AG04450 (cell line): ENCODE data around the gene PKD2. TPM values are rescaled to one million over a fixed set of nuclear protein-coding genes. Genes with fewer than 3 reads are reported as not detected.

Experiments used
- CTCF ChIA-PET: fragments of 300-600, 350-600 bp; formaldehyde crosslinking; extraction: SDS; loops from one replicate; lab custom pipeline; 2022; ENCODE audit warnings: antibody characterized with exemption, inconsistent platforms; lab: Charles Lee
- POLR2A ChIA-PET: fragments of 350-600 bp; formaldehyde crosslinking; extraction: SDS; loops from one replicate; lab custom pipeline; 2021; ENCODE audit warnings: antibody characterized with exemption, inconsistent platforms; lab: Yijun Ruan, JAX
- DNase-seq: peaks from one replicate; pipeline ENCODE4 v3.0.0-alpha.2; 2011; ENCODE audit warnings: low read depth, low spot score
- H3K27ac ChIP-seq: one replicate; pipeline ENCODE4 v1.5.1; 2012; ENCODE audit warnings: low read depth, low read length, control low read depth
- H3K27me3 ChIP-seq: one replicate; pipeline ENCODE4 v1.6.0; 2012; ENCODE audit warnings: low read length; ENCODE audit not compliant: control insufficient read depth, insufficient read depth
- H3K4me3 ChIP-seq: 2 replicates; pipeline ENCODE4 v1.5.1; 2011; ENCODE audit warnings: mild to moderate bottlenecking, low read depth, low read length, control low read depth
- H3K9me3 ChIP-seq: 2 replicates; pipeline ENCODE4 v1.5.1; 2012; ENCODE audit warnings: low read length; ENCODE audit not compliant: control insufficient read depth, insufficient read depth
- CTCF ChIP-seq: IDR thresholded peaks from 2 replicates; pipeline ENCODE4 v1.5.1; 2011; ENCODE audit warnings: low read depth, low read length, control low read depth, inconsistent platforms
- polyA minus RNA-seq: library from RNA; depleted of rRNA, polyadenylated mRNA; stranded (reverse); fragments of >200 nt; gene quantifications from 2 replicates; pipeline ENCODE4 v1.2.3, GENCODE V29; 2011; rRNA and poly(A)+ RNA removed
- polyA plus RNA-seq: library from polyadenylated mRNA; depleted of rRNA; stranded (reverse); fragments of >200 nt; gene quantifications from 2 replicates; pipeline ENCODE4 v1.2.3, GENCODE V29; 2011; rRNA removed

Gene PKD2
- polyA plus RNA-seq (46.3 and 65.1 TPM in 2 replicates), polyA minus RNA-seq (64.8 and 84.3 TPM in 2 replicates)

GRCh38 chr4:88007304-88008121, at the start of gene PKD2:
Gene PKD2, plus strand, starts transcription at chr4:88007635. Its CDS starts 99 bp downstream, at chr4:88007734.
- Histone ChIP-seq H3K27me3 (no peaks in the 10 kb centered on the region), H3K27ac (peak within 1 kb of the TSS; percentile 33), H3K9me3 (no peaks in the 10 kb centered on the region), H3K4me3 (peak within 1 kb of the TSS; percentile 81)
- ChIA-PET CTCF (interaction anchor here (1.1 kb wide), 1 partner anchor 33 kb away, joined by 5 read pairs; no protein-coding TSS in a partner anchor), POLR2A (interaction anchor here (0.7 kb wide), 1 partner anchor 11 kb away, joined by 3 read pairs; no protein-coding TSS in a partner anchor)
- no peak for TF ChIP-seq CTCF
- no peak for DNase-seq

- no peaks in the 10 kb centered on the region; the same call in 1 of the 2 replicates for H3K9me3 ChIP-seq
- DNase-seq: no peak
- ChIA-PET POLR2A (no interaction called here), CTCF (interaction anchor here (0.7 to 5.3 kb wide), 4 partner anchors 9 to 553 kb away, joined by 3 to 39 read pairs (median 4); no protein-coding TSS in a partner anchor)
- H3K4me3 ChIP-seq: no peak overlapping the region
- no peak overlapping the region for H3K27ac ChIP-seq
- H3K27me3 ChIP-seq: peaks cover 2% of the 10 kb centered on the region
- TF ChIP-seq CTCF: no peak
These were observed 45.4 kb upstream of the PKD2 start for GRCh38 chr4:87961993-87962392.

- Histone ChIP-seq H3K27me3 (peaks cover 2% of the 10 kb centered on the region), H3K9me3 (no peaks in the 10 kb centered on the region; the same call in 1 of the 2 replicates), H3K4me3 (no peak overlapping the region), H3K27ac (no peak overlapping the region)
- ChIA-PET CTCF (interaction anchor here (0.7 to 5.3 kb wide), 4 partner anchors 9 to 553 kb away, joined by 3 to 39 read pairs (median 4); no protein-coding TSS in a partner anchor), POLR2A (no interaction called here)
- no peak for TF ChIP-seq CTCF
- no peak for DNase-seq
These were observed 44.9 kb upstream of the PKD2 start for GRCh38 chr4:87962398-87963146.

- no peak for TF ChIP-seq CTCF
- no peak overlapping the region for H3K4me3 ChIP-seq
These were observed 41.9 kb upstream of the PKD2 start for GRCh38 chr4:87965501-87965975.

More at GRCh38 chr4:87965501-87965975, 41.9 kb upstream of the PKD2 start:
- ChIA-PET CTCF (interaction anchor here (5.3 kb wide), 1 partner anchor 8 kb away, joined by 39 read pairs; no protein-coding TSS in a partner anchor), POLR2A (no interaction called here)
- H3K9me3 ChIP-seq: no peaks in the 10 kb centered on the region; the same call in 1 of the 2 replicates
- no peak for DNase-seq
- no peaks in the 10 kb centered on the region for H3K27me3 ChIP-seq
- H3K27ac ChIP-seq: no peak overlapping the region
